Ishikawa (cell line): ENCODE results near the gene CERCAM.

ENCODE experiments used
- CEBPB ChIP-seq: IDR thresholded peaks from 2 replicates; pipeline ENCODE4 v1.6.1; 2012
- CREB1 ChIP-seq: IDR thresholded peaks from 2 replicates; pipeline ENCODE4 v1.6.1; 2012; ENCODE audit warnings: low read depth
- EGR1 ChIP-seq: IDR thresholded peaks from 2 replicates; pipeline ENCODE4 v1.6.1; 2012
- EP300 ChIP-seq: IDR thresholded peaks from 2 replicates; pipeline ENCODE4 v1.6.1; 2012; ENCODE audit warnings: borderline replicate concordance
- FOXM1 ChIP-seq: IDR thresholded peaks from 2 replicates; pipeline ENCODE4 v1.6.1; 2012; ENCODE audit warnings: low read depth, borderline replicate concordance
- MAX ChIP-seq: IDR thresholded peaks from 2 replicates; pipeline ENCODE4 v1.6.1; 2012
- NFIC ChIP-seq: IDR thresholded peaks from 2 replicates; pipeline ENCODE4 v1.6.1; 2012
- RAD21 ChIP-seq: IDR thresholded peaks from 2 replicates; pipeline ENCODE4 v1.6.1; 2012; ENCODE audit warnings: low read depth
- REST ChIP-seq: IDR thresholded peaks from 2 replicates; pipeline ENCODE4 v1.6.1; 2012; ENCODE audit warnings: low read depth, mild to moderate bottlenecking
- TAF1 ChIP-seq: IDR thresholded peaks from 2 replicates; pipeline ENCODE4 v1.6.1; 2012; ENCODE audit warnings: low read depth, mild to moderate bottlenecking
- TCF12 ChIP-seq: IDR thresholded peaks from 2 replicates; pipeline ENCODE4 v1.6.1; 2012; ENCODE audit warnings: low read depth
- TEAD4 ChIP-seq: IDR thresholded peaks from 2 replicates; pipeline ENCODE4 v1.6.1; 2012
- YY1 ChIP-seq: IDR thresholded peaks from 2 replicates; pipeline ENCODE4 v1.6.1; 2012; ENCODE audit warnings: low read depth
- ZBTB7A ChIP-seq: IDR thresholded peaks from 2 replicates; pipeline ENCODE4 v1.6.1; 2012; ENCODE audit warnings: low read depth
- TF ChIP-seq, protein P1 (sequence below): IDR thresholded peaks from 2 replicates; pipeline ENCODE4 v1.6.1; 2012

The CERCAM gene, protein sequence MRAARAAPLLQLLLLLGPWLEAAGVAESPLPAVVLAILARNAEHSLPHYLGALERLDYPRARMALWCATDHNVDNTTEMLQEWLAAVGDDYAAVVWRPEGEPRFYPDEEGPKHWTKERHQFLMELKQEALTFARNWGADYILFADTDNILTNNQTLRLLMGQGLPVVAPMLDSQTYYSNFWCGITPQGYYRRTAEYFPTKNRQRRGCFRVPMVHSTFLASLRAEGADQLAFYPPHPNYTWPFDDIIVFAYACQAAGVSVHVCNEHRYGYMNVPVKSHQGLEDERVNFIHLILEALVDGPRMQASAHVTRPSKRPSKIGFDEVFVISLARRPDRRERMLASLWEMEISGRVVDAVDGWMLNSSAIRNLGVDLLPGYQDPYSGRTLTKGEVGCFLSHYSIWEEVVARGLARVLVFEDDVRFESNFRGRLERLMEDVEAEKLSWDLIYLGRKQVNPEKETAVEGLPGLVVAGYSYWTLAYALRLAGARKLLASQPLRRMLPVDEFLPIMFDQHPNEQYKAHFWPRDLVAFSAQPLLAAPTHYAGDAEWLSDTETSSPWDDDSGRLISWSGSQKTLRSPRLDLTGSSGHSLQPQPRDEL

GRCh38 chr9:128420651-128421481, at the start of gene CERCAM:
Gene CERCAM, plus strand, starts transcription at chr9:128420857. Its CDS starts 21 bp downstream, at chr9:128420878.
- TF ChIP-seq FOXM1, result no peak
- TF ChIP-seq, protein P1, sequence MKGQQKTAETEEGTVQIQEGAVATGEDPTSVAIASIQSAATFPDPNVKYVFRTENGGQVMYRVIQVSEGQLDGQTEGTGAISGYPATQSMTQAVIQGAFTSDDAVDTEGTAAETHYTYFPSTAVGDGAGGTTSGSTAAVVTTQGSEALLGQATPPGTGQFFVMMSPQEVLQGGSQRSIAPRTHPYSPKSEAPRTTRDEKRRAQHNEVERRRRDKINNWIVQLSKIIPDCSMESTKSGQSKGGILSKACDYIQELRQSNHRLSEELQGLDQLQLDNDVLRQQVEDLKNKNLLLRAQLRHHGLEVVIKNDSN, result no peak
- TF ChIP-seq EGR1, result no peak
- TF ChIP-seq ZBTB7A, result peak; percentile 46; the same call in 1 of the 2 replicates
- TF ChIP-seq YY1, result peak; percentile 45; the same call in 1 of the 2 replicates
- TF ChIP-seq TCF12, result no peak
- no peak for TF ChIP-seq TEAD4
- TF ChIP-seq TAF1, result no peak
- TF ChIP-seq CREB1, result no peak
- TF ChIP-seq REST, result no peak
- peak; percentile 6 for TF ChIP-seq MAX
- no peak for TF ChIP-seq EP300

- TF ChIP-seq RAD21 (no peak), TCF12 (no peak), EGR1 (no peak), NFIC (0 out of 2 replicates have a peak, but pooled peaks have one; percentile 0), YY1 (no peak), MAX (no peak; the same call in 1 of the 2 replicates), EP300 (no peak)
Observed at GRCh38 chr9:128371630-128372117, 49.0 kb upstream of the CERCAM start.

DNA sequence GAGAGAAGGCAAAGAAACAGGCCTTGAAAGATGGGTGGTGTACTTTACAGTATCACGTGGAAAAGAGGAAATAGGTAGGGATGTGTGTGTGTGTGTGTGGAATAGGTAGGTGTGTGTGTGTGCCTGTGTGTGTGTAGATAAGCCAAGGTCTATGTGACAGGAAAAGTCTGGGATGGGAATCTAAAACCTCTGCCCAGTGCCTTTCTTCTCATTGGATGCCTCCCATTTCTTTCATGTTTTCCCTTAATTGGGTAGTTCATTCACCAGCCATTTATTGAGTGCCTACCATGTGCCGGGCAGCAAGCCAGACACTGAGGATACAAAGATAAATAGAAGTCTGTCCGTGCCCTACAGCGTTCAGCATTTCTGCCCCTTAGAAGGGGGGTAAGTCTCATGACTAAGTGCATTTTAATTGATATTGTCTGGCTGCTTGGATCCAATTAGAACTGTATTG, 48.4 kb upstream of the CERCAM start:
- no peak for TF ChIP-seq NFIC
- TF ChIP-seq YY1, result no peak
- no peak for TF ChIP-seq FOXM1
- TF ChIP-seq TEAD4, result no peak
- no peak for TF ChIP-seq RAD21
- TF ChIP-seq CEBPB, result no peak
- TF ChIP-seq TCF12, result no peak
- no peak for TF ChIP-seq MAX
- TF ChIP-seq, protein P1, result no peak
- TF ChIP-seq EP300, result no peak
- no peak for TF ChIP-seq REST
- TF ChIP-seq TAF1, result no peak
- no peak for TF ChIP-seq EGR1
- TF ChIP-seq ZBTB7A, result no peak
- TF ChIP-seq CREB1, result no peak

- TF ChIP-seq, protein P1, result no peak
- TF ChIP-seq CEBPB, result no peak
- no peak for TF ChIP-seq TAF1
- no peak for TF ChIP-seq CREB1
Observed at GRCh38 chr9:128372784-128373183, 47.9 kb upstream of the CERCAM start.
